PC-9 (cell line): ENCODE measurements around the gene ZMIZ1. TPM values are rescaled to one million over a fixed set of nuclear protein-coding genes. Genes with fewer than 3 reads are reported as not detected.

Experiments used
- BruUV-seq: library from RNA; stranded (reverse); fragments of 400-500 nt; replicated peaks from 2 replicates; lab custom pipeline; 2021; lab: Mats Ljungman, UMichigan
- CTCF ChIA-PET: fragments of 300-600 bp; sonication (Branson Sonifier 250); formaldehyde crosslinking; loops from one replicate; lab custom pipeline; 2022; ENCODE audit warnings: antibody characterized with exemption; lab: Charles Lee
- POLR2A ChIA-PET: fragments of 300-600 bp; sonication (Branson Sonifier 250); formaldehyde crosslinking; loops from one replicate; lab custom pipeline; 2022; ENCODE audit warnings: antibody characterized with exemption; ENCODE audit not compliant: unreplicated experiment; lab: Charles Lee
- DNase-seq, 2 experiments: peaks; one replicate each; pipeline versions ENCODE4 v3.0.0 to v3.0.0-alpha.2; 2015 to 2022; ENCODE audit warnings: mixed read lengths in 1 of 2
- H2AFZ ChIP-seq: fragments of 200-600 bp; sonication (generic); 2 replicates; pipeline ENCODE4 v1.8.1; 2017; ENCODE audit warnings: antibody characterized with exemption
- H3F3A ChIP-seq: fragments of 200-600 bp; sonication (generic); 2 replicates; pipeline ENCODE4 v1.8.1; 2017; ENCODE audit warnings: antibody characterized with exemption, mild to moderate bottlenecking, low read depth; ENCODE audit not compliant: insufficient read depth
- H3K27ac ChIP-seq: fragments of 200-600 bp; sonication (generic); 2 replicates; pipeline ENCODE4 v1.6.1; 2016; ENCODE audit warnings: mixed run types
- H3K27me3 ChIP-seq: fragments of 200-600 bp; sonication (generic); 2 replicates; pipeline ENCODE4 v1.6.1; 2016; ENCODE audit warnings: low read depth, mixed run types; ENCODE audit not compliant: insufficient read depth
- H3K36me3 ChIP-seq: fragments of 200-600 bp; sonication (generic); 2 replicates; pipeline ENCODE4 v1.6.1; 2016; ENCODE audit warnings: low read depth, mixed run types
- H3K4me1 ChIP-seq: fragments of 200-600 bp; sonication (generic); replicated peaks from 2 replicates; pipeline ENCODE4 v1.6.1; 2016; ENCODE audit warnings: mixed run types; ENCODE audit not compliant: insufficient read depth
- H3K4me2 ChIP-seq: fragments of 200-600 bp; sonication (generic); 2 replicates; pipeline ENCODE4 v1.6.1; 2017; ENCODE audit warnings: mixed run types
- H3K4me3 ChIP-seq: fragments of 200-600 bp; sonication (generic); 2 replicates; pipeline ENCODE4 v1.6.1; 2016; ENCODE audit warnings: mixed run types
- H3K79me2 ChIP-seq: fragments of 200-600 bp; sonication (generic); 2 replicates; pipeline ENCODE4 v1.6.1; 2017; ENCODE audit warnings: low read depth, mixed run types
- H3K9me2 ChIP-seq: fragments of 200-600 bp; sonication (generic); 2 replicates; pipeline ENCODE4 v1.8.1; 2017; ENCODE audit warnings: mild to moderate bottlenecking; ENCODE audit not compliant: insufficient read depth
- H3K9me3 ChIP-seq: fragments of 200-600 bp; sonication (generic); 2 replicates; pipeline ENCODE4 v1.8.1; 2016; ENCODE audit warnings: low read depth; ENCODE audit not compliant: insufficient read depth
- H4K20me1 ChIP-seq: fragments of 200-600 bp; sonication (generic); 2 replicates; pipeline ENCODE4 v1.8.1; 2017; ENCODE audit not compliant: insufficient read depth
- EZH2 ChIP-seq: fragments of 200-600 bp; sonication (generic); IDR thresholded peaks from 2 replicates; pipeline ENCODE4 v1.8.0; 2017; ENCODE audit warnings: antibody characterized with exemption, low read depth
- intact Hi-C: fragments of 100-400 bp; cut with micrococcal nuclease; formaldehyde crosslinking; loops from one replicate; pipeline ENCODE4 v1.10.0; 2022; ENCODE audit not compliant: unreplicated experiment
- total RNA-seq: library from RNA; stranded (reverse); gene quantifications from 2 replicates; pipeline ENCODE4 v1.2.3, GENCODE V29; 2021
- TF ChIP-seq, protein P1 (sequence below): fragments of 200-600 bp; sonication (generic); conservative IDR thresholded peaks from 2 replicates; pipeline ENCODE4 v1.6.1; 2017; ENCODE audit warnings: mixed run types, antibody characterized with exemption, mild to moderate bottlenecking, moderate library complexity

Gene ZMIZ1
- total RNA-seq, 1 experiment from 2014 or later, result 47.6 TPM

DNA sequence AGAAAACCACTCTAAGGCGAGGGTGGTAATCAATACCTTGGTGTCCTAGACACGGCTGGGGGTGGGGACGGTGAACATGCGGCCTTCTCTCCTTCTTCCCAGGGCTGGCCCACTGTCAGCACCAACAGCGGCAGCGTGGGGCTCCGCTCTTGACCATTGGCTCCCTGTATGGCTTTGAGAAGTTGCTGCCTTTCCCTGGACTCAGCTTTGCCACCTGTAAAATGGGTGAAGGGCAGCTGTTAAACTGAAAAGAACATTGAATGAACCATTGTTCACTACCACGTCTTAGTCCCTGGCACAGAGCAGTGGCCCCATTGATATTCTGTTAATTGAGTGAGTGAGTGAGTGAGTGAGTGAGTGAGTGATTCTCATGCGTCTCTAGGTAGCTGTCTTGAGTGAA, 95.3 kb downstream of the ZMIZ1 start:
- intact Hi-C loops, result no loop called here
- Histone ChIP-seq H3K79me2 (peaks cover 11% of the 10 kb centered on the region), H3K27ac (no peak overlapping the region), H3K4me1 (peaks cover 19% of the 10 kb centered on the region), H3K27me3 (no peaks in the 10 kb centered on the region), H2AFZ (no peak overlapping the region), H3F3A (peaks cover 3% of the 10 kb centered on the region; the same call in 1 of the 2 replicates), H3K4me2 (no peak overlapping the region), H3K4me3 (no peak overlapping the region), H3K9me2 (no peaks in the 10 kb centered on the region), H3K9me3 (no peaks in the 10 kb centered on the region), H3K36me3 (0 out of 2 replicates have a peak, but pooled peaks cover 6% of the 10 kb centered on the region), H4K20me1 (peaks cover 22% of the 10 kb centered on the region)
- no peak for DNase-seq
- ChIA-PET POLR2A (no interaction called here), CTCF (interaction anchor here (0.6 kb wide), 1 partner anchor 1130 kb away, joined by 3 read pairs; no protein-coding TSS in a partner anchor)
- TF ChIP-seq EZH2, result no peak
- TF ChIP-seq, protein P1, sequence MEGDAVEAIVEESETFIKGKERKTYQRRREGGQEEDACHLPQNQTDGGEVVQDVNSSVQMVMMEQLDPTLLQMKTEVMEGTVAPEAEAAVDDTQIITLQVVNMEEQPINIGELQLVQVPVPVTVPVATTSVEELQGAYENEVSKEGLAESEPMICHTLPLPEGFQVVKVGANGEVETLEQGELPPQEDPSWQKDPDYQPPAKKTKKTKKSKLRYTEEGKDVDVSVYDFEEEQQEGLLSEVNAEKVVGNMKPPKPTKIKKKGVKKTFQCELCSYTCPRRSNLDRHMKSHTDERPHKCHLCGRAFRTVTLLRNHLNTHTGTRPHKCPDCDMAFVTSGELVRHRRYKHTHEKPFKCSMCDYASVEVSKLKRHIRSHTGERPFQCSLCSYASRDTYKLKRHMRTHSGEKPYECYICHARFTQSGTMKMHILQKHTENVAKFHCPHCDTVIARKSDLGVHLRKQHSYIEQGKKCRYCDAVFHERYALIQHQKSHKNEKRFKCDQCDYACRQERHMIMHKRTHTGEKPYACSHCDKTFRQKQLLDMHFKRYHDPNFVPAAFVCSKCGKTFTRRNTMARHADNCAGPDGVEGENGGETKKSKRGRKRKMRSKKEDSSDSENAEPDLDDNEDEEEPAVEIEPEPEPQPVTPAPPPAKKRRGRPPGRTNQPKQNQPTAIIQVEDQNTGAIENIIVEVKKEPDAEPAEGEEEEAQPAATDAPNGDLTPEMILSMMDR, result no peak
- TSS peak; percentile 17 for BruUV-seq

DNA sequence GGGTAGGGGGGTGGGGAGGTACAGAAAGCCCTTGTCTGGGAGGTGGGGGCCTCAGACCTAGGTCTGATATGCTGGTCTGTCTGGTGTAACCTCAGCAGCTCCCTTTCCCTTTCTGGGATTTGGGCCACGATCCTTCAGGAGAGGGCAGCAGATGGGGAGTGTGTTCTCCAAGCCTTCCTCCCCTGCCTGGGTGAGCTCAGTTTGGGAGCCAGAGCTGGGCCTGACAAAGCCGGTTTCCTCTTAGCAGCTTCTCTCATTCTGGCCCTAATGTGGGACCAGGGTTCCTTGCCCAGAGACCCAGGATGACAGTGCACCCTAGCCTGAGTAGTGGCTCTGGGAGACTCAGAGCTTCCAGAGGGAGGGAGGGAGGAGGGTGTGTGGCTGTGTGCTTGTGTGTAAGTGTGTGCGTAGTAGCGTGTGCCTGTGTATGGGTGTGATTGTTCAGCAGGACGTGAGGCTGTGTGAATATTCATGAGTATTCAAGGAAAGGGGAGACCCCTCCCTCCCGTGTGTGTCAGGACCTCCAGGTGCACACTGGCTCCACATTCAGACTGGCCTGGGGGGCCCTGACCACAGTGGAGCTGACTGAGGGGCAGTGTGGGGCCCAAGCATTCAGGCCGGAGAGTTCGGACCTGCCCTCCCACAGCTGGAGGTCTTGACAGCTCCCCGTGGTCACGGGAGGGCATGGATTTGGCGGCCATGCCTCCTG, 96.5 kb downstream of the ZMIZ1 start:
- intact Hi-C loops, result no loop called here
- BruUV-seq, result no TSS peak
- Histone ChIP-seq H2AFZ (no peak overlapping the region), H3K4me2 (no peak overlapping the region), H3K4me1 (peaks cover 19% of the 10 kb centered on the region), H3K9me3 (no peaks in the 10 kb centered on the region), H3K27ac (no peak overlapping the region), H3K9me2 (no peaks in the 10 kb centered on the region), H4K20me1 (peaks cover 22% of the 10 kb centered on the region), H3K79me2 (0 out of 2 replicates have a peak, but pooled peaks cover under 1% of the 10 kb centered on the region), H3K4me3 (no peak overlapping the region), H3K36me3 (0 out of 2 replicates have a peak, but pooled peaks cover 6% of the 10 kb centered on the region), H3K27me3 (no peaks in the 10 kb centered on the region), H3F3A (peaks cover 3% of the 10 kb centered on the region; the same call in 1 of the 2 replicates)
- DNase-seq, result no peak
- POLR2A ChIA-PET, result interaction anchor here (0.6 kb wide), 1 partner anchor 1611 kb away, joined by 24 read pairs; no protein-coding TSS in a partner anchor
- TF ChIP-seq EZH2, result no peak
- TF ChIP-seq, protein P1, result no peak
- CTCF ChIA-PET, result no interaction called here

DNA sequence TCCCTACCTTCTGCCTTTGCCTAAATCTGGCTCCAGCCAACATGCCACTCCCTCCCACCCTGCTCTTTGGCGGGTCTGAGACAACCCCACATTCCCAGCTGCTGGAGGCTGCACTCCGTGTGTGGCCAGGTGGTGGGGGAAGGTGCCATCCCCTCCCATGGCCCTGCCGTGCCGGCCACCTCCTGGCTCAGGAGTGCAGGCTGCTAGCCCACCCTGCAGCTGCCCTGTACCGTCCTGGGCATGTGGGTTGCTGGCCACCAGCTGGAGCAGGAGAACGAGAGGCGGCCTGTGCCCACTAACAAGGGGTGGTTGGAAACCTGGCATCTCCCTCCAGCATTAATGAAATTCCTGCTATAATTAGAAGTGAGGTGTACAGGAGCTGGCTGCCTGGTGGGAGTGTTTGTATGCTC, 97.6 kb downstream of the ZMIZ1 start:
- no peak overlapping the region for H2AFZ ChIP-seq
- 0 out of 2 replicates have a peak, but pooled peaks cover 6% of the 10 kb centered on the region for H3K36me3 ChIP-seq
- H3K4me3 ChIP-seq, result no peak overlapping the region
- no peak for TF ChIP-seq EZH2
- TF ChIP-seq, protein P1, result no peak
- no peak overlapping the region for H3K4me2 ChIP-seq
- peaks cover 3% of the 10 kb centered on the region; the same call in 1 of the 2 replicates for H3F3A ChIP-seq
- H3K27ac ChIP-seq, result no peak overlapping the region
- POLR2A ChIA-PET, result no interaction called here
- H4K20me1 ChIP-seq, result peaks cover 22% of the 10 kb centered on the region
- CTCF ChIA-PET, result no interaction called here
- no TSS peak for BruUV-seq
- no peak for DNase-seq
- H3K9me3 ChIP-seq, result no peaks in the 10 kb centered on the region
- H3K9me2 ChIP-seq, result no peaks in the 10 kb centered on the region
- intact Hi-C loops, result no loop called here
- no peaks in the 10 kb centered on the region for H3K79me2 ChIP-seq
- peaks cover 19% of the 10 kb centered on the region for H3K4me1 ChIP-seq
- no peaks in the 10 kb centered on the region for H3K27me3 ChIP-seq
